ENCODE measurements around the gene ZNF407. TPM values are rescaled to one million over a fixed set of nuclear protein-coding genes. Genes with fewer than 3 reads are reported as not detected.

ZNF407 gene
- total and polyA plus RNA-seq, 9 donors: 5.3 to 22.3 (median 18.7) TPM

DNA sequence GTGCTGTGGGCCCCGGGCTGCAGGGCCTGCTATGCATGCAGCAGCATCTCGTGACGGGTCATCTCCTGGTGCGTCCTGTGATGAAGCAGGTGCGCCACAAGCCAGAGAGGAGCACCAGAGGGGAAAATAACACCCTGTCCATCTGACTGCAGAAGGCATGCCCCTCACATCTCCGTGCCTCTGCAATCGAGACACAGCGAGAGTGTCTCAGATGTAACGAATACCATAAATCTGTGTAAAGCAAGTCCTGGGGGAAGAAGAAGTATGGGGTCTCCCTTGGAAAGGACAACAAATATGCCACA is 473.8 kb downstream of the ZNF407 start:
- WGBS, 3 donors: 90 to 94% (median 92%) methylated on average over 9 of the region's 9 CpGs
- TF ChIP-seq EP300 (IDR thresholded peaks at IDR 0.05): no peak
- TF ChIP-seq POLR2A (IDR thresholded peaks at IDR 0.05): no peak
- TF ChIP-seq, protein P1, sequence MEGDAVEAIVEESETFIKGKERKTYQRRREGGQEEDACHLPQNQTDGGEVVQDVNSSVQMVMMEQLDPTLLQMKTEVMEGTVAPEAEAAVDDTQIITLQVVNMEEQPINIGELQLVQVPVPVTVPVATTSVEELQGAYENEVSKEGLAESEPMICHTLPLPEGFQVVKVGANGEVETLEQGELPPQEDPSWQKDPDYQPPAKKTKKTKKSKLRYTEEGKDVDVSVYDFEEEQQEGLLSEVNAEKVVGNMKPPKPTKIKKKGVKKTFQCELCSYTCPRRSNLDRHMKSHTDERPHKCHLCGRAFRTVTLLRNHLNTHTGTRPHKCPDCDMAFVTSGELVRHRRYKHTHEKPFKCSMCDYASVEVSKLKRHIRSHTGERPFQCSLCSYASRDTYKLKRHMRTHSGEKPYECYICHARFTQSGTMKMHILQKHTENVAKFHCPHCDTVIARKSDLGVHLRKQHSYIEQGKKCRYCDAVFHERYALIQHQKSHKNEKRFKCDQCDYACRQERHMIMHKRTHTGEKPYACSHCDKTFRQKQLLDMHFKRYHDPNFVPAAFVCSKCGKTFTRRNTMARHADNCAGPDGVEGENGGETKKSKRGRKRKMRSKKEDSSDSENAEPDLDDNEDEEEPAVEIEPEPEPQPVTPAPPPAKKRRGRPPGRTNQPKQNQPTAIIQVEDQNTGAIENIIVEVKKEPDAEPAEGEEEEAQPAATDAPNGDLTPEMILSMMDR (IDR thresholded peaks at IDR 0.05): no peak
- no peaks in the 10 kb centered on the region for H3K4me1 ChIP-seq (ENCODE audit: insufficient read depth)
- H3K4me3 ChIP-seq: no peak overlapping the region
- intact Hi-C loops (cut with DNase I): no loop called here
- H3K36me3 ChIP-seq: no peaks in the 10 kb centered on the region
- H3K27me3 ChIP-seq: no peaks in the 10 kb centered on the region
- DNase-seq: no peak
- no peak overlapping the region for H3K27ac ChIP-seq
- H3K9me3 ChIP-seq: no peaks in the 10 kb centered on the region

DNA sequence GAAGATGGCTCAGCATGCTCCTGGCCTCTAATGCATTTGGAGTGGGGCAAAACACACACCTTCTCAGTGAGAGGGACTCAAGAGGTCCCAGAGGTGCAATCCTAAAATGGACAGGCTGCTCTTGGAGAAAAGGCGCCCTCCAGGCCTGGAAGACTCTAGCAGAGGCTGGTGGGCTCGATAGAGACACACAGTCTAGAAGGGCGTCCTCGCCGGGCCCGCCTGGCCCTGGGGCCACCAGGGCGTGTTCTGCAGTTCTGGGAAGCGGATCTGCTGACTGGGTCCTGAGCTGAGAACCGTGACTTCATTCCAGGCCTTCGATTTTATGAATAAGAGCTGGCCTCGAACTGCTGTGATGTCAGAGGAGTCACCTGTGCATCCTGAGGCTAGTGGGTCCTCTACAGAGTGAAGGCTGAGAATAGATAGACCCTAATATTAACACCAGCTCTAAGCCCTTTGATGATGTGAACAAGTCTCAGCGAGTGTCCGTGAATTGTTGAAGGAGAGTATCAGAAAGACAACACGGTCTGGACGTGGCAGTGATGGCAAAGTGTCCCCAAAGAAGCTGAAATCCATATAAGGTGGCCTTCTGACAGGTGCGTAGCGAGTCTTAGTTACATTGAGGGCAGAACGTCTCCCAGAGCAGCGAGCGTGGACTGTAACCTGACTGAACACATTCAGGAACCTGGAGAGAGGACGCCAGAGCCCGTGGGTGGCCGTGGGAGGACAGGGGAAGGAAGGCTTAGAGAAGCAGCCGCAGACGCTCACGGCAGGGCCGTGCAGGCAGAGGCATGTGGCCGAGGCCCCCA is 474.4 kb downstream of the ZNF407 start:
- Histone ChIP-seq H3K9me3 (no peaks in the 10 kb centered on the region), H3K36me3 (no peaks in the 10 kb centered on the region), H3K27ac (no peak overlapping the region), H3K4me3 (no peak overlapping the region), H3K27me3 (no peaks in the 10 kb centered on the region), H3K4me1 (ENCODE audit: insufficient read depth) (no peaks in the 10 kb centered on the region)
- intact Hi-C loops (cut with DNase I): no loop called here
- TF ChIP-seq EP300 (IDR thresholded peaks at IDR 0.05): no peak
- TF ChIP-seq, protein P1 (IDR thresholded peaks at IDR 0.05): no peak
- TF ChIP-seq POLR2A (IDR thresholded peaks at IDR 0.05): no peak
- WGBS, 3 donors: 84 to 85% (median 84%) methylated on average over 27 to 28 of the region's 28 CpGs
- no peak for DNase-seq

DNA sequence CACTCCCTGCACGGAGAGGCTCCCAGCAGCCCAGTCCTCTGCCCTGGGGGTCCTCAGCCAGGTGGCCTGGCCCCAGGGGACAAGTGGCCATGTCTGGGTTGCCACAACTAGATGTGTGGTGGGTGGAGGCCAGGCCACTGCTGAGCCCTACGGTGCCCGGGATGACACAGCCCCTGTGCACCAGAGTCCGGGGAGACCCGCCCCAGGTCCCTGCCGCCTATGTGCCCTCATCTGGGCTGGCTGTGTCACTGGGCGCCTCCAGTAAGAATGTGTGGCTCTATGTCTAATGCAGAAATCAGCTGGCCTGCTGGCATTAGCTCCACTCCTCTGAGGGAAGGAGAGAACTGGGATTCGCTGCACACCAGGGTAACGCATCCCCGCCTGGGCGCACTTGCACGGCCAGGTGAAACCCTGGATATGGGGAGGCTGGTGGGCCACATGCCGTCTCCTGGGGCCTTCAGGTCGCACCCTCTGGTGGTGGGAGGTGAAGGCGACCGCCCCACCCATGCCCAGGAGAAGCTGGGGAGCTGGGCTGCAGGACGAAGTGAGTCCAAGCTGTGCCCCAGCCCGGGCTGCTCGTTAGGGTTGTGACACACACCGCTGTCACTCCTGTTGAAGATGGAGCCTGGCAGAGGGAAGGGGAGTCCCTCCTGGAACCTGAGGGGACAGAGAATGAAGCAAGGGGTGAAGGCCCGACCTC is 475.2 kb downstream of the ZNF407 start:
- TF ChIP-seq POLR2A (IDR thresholded peaks at IDR 0.05) (no peak), EP300 (IDR thresholded peaks at IDR 0.05) (no peak)
- TF ChIP-seq, protein P1 (IDR thresholded peaks at IDR 0.05): no peak
- H3K4me3 ChIP-seq: no peak overlapping the region
- no peak for DNase-seq
- intact Hi-C loops (cut with DNase I): no loop called here
- no peaks in the 10 kb centered on the region for H3K9me3 ChIP-seq
- H3K27me3 ChIP-seq: no peaks in the 10 kb centered on the region
- H3K36me3 ChIP-seq: no peaks in the 10 kb centered on the region
- H3K27ac ChIP-seq: no peak overlapping the region
- WGBS, 3 donors: 91 to 95% (median 92%) methylated on average over 16 to 21 of the region's 21 CpGs
- H3K4me1 ChIP-seq (ENCODE audit: insufficient read depth): no peaks in the 10 kb centered on the region

DNA sequence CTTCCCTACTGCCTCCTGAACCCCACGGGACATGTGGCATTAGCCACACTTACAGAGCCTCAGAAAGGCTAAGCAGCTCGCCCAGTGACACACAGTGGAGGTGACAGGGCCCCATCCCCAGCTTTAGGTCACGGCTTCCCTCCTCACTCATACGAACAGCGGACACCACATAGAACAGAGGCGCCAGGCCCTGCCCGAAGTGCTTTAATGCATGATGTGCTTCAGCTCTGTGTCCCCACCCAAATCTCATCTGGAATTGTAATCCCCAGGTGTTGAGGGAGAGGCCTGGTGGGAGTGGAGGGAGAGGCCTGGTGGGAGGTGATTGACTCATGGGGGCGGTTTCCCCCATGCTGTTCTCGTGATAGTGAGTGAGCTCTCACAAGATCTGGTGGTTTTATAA is 476.0 kb downstream of the ZNF407 start:
- WGBS, 3 donors: 92 to 93% (median 93%) methylated on average over 9 of the region's 9 CpGs
- H3K9me3 ChIP-seq: no peaks in the 10 kb centered on the region
- intact Hi-C loops (cut with DNase I): no loop called here

More for the DNA sequence above, 476.0 kb downstream of the ZNF407 start:
- H3K27me3 ChIP-seq: no peaks in the 10 kb centered on the region
- no peak overlapping the region for H3K27ac ChIP-seq
- H3K4me3 ChIP-seq: no peak overlapping the region
- DNase-seq: no peak
- no peak for TF ChIP-seq EP300 (IDR thresholded peaks at IDR 0.05)
- TF ChIP-seq, protein P1 (IDR thresholded peaks at IDR 0.05): no peak
- no peak for TF ChIP-seq POLR2A (IDR thresholded peaks at IDR 0.05)
- no peaks in the 10 kb centered on the region for H3K4me1 ChIP-seq (ENCODE audit: insufficient read depth)
- H3K36me3 ChIP-seq: no peaks in the 10 kb centered on the region
